Left lobe of liver (tissue), 2 donors: Measurements from ENCODE around the gene LONP1. TPM values are rescaled to one million over a fixed set of nuclear protein-coding genes. Genes with fewer than 3 reads are reported as not detected.

Experiments
- ATAC-seq: fragments of 200-7000 bp; cut with Tn5 transposase; one replicate; pipeline ENCODE4 v1.9.1; 2020; ENCODE audit warnings: mild to moderate bottlenecking, moderate library complexity
- DNase-seq: peaks from one replicate; pipeline ENCODE4 v3.0.0-alpha.2; 2020; ENCODE audit warnings: low spot score
- total RNA-seq: library from RNA; stranded (reverse); gene quantifications from one replicate; pipeline ENCODE4 v1.2.1, GENCODE V29; 2021
- donor health status: DM: no; HTN: no; CAD: no; lungs with moderate emphysema.
- donor health status: DM: no; HTN: yes; CAD: no.

The LONP1 gene
- total RNA-seq, 1 donor from 2014 or later, result 68.7 TPM

DNA sequence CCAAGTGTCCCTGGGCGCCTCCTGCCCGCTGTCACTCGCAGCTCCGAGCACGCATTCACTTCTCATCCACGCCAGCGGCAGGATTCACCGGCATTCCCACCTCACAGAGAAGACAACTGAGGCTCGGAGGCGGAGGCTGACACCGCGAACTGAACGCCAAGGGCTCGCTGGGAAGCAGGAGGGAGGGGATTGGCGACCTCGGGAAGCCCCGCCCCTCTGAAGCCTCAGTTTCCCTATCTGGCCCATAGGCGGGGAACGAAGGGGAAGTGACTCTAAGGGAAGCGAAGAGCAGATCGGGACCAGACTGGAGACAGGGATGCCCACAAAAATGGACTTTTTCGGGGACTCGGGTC is 39.9 kb downstream of the LONP1 start:
- ATAC-seq, result peak; percentile 1
- no peak for DNase-seq

DNA sequence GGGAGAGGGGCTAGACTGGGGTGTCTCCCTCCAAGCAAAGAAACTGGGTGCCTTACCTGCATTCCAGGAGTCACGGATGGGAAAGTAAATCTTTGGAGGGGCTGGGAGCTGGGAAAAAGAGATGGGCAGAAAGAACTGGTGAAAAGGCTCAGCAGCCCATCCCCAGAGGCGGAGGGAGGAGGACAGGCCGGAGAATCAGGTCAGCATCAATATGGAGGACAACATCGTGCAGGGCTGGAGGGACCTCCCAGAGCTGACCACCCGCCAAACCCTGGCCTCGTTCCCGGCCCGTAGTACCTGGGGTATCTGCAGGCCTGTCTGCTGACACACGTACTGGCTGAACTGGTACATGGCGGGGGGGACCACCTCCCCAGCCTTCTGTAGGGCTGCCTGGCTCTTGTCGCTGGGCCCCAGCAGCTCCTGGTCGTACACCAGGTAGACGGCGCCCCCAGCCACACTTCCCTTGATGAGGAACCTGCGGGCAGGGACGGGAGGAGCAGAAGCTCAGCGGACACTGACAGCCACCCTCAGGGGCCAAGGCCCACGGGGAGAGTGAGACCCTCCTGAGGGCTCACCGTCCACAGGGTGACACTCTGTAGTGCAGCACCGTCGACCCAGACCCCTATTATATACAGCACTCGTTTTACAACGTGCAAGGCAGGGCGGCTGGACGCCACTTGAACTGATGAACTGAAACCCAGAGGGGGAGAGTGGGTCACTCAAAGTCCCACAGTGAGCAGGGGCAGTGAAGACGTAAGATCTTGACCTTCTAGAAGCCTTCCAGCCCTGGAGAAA is 40.5 kb downstream of the LONP1 start:
- no peak for ATAC-seq

DNA sequence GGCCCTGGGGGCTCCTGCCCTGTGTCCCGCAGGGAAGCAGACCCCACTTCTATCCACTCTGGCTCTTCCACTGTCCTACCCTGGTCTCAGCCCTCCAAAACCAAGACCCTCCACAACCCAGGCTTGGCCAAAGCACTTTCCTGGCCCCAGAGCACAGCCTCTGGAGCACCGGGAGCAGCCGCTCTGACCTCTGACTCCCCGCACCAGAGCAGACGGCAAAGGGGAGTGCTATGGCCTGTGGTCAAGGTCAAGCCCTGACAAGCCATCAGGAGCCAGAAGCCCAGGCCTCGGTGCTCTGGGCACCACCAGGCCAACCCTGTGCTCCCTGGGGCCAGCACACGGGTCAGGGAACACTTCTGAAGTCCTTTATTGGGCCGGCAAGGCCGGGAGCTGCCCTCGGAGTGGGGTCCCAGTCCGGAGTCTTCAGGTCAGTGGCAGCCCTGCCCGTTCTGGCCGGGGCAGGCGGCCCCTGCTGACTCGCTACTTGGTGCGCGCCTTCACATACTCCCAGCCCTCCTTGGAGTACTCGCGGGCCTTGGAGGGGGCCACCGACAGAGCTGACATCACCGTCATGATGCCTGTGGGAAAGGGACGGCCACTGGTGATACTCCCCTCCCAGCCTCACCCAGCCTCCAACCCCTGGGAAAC is 41.8 kb downstream of the LONP1 start:
- DNase-seq (no peak), ATAC-seq (no peak)

More for the DNA sequence above, 40.5 kb downstream of the LONP1 start:
- peak; percentile 54 for DNase-seq

DNA sequence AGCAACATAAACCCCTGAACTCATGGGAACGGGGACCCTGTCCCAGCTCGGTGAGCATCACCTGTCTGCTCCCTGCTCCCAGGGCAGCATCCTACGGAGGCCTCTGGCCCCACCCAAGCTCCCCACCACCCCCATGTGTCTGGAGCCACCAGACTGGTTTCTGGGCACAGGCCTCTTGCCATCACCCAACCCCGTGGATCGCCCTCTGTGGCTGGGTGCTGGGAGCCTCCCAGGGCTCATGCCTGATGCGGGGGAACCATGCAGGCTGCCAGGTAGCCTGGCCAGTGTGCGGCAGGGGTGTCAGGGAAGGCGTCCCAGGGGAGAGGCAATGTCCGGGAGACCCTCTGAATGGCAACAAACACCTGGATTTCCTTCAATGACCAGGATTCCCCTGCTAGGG is 42.4 kb downstream of the LONP1 start:
- DNase-seq (no peak), ATAC-seq (no peak)

DNA sequence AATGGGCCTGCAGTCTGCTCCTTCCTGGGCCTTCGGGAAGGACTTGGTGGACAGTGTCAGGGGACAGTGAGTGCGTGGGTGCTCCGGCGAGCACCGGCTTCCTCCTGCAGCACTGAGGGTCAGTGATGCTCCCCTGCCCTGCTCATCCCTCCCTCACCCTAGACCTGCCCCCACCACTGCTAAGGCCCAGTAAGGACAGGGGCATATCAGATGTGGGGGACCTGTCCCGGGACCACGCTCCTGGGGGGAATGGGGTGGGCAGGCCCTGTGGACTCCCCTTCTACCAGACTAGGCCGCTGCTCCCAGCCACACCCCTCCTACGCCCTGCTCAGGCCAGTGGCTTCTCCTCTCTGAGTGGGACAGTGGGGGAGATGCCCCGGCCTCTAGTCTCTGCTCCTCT is 42.8 kb downstream of the LONP1 start:
- DNase-seq, result no peak
- ATAC-seq, result no peak

DNA sequence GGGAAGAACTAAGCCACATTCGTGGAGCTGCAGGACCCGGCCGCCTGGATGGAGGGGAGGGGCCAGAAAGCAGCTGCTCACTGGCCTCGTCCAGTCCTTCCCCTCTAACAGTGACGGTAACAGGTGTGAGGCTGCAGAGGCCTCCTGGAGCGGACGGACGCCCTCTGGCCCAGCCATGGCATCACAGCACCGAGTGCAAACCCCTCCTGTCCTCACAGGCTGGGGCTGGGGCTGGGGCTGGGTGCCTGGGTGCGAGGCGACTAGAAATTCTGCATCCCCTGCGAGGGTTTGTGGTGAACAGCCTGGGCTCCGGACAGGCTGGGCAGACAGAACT is 43.2 kb downstream of the LONP1 start:
- DNase-seq, result no peak
- no peak for ATAC-seq

DNA sequence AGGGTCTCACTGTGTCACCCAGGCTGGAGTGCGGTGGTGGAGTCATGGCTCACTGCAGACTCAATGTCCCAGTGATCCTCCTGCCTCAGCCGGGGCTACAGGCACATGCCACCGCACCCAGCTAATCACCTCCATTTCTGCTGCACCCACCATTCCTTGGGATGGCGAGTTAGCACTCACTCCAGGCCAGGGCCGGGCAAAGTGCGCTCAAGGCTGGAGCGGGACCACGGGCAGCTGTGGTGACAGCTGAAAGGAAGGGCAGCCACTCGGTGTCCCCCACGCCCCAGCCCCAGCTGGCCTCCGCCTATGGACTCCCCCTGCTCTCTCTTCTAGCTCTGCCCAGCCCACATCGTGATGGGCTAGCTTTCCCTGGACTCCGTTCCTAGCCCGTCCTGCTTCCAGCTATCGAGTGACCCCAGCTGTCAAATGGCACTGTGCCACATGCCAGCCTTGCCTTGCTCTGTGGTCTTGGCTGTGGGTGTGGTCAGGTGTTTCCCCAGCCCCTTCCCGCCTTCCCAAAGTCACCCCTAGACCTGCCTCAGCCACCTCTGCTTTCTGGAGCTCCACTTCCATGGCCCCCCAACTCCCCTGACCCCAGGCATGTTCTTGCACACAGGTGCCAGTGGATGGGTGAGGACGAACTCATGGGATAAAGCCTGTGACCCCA is 43.7 kb downstream of the LONP1 start:
- ATAC-seq (no peak), DNase-seq (no peak)

DNA sequence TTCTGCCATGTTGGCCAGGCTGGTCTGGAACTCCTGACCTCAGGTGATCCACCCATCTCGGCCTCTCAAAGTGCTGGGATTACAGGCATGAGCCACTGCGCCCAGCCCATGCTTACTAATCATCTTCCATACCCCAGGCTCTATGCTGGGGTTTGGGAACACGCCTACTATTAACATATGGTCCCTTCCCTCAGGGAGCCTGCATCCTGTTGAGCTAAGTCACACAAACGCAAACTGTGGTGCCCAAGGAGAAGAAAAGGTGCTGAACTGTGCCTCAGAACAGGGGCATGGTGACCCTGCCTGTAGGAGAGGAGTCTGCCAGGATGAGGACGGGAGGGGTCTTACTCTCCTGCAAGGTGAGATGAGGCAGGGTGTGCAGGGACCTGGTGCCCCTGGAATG is 45.2 kb downstream of the LONP1 start:
- DNase-seq (no peak), ATAC-seq (no peak)

DNA sequence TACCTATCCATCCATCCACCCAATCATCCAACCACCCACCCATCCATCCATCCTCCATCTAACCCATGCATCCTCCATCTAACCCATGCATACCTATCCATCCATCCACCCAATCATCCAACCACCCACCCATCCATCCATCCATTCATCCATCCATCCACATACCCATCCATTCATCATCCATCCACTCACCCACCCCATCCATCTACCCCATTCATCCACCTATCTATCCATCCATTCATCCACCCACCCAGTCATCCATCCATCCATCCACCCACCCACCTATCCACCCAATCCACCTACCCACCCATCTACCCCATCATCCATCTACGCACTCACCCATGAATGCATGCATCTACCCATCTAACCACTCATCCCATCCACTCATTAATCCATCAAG is 46.2 kb downstream of the LONP1 start:
- DNase-seq, result no peak
- no peak for ATAC-seq

DNA sequence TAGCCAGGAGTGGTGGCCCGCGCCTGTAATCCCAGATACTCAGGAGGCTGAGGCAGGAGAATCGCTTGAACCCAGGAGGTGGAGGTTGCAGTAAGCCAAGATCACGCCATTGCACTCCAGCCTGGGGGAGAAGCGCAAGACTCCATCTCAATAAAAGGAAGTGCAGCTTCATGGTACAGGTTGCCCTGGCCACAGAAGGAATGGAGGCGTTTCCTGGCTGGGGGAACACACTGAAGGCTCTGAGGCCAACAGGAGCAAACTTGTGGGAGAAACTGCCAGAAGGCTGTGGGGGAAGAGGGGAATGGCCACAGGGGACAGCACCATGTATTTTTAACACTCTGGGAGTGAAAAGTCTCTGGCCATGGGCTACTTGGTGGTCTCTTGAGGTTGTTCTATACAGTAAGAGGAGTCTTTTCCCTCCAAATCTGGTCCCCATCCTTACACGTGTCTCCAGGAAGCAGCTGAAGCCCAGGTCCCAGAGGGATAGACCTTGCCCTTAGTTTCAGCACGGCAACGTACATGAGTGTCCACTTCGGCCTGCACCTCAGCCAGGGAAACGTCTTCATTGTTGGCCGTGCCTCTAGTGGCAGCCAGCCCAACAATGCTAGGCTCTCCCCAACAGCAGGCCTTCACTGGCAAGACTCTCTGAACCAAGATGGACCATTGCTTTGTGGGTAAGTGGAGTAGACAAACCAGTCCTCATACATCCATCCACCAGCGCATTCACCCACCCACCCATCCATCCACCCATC is 47.1 kb downstream of the LONP1 start:
- DNase-seq (no peak), ATAC-seq (no peak)

DNA sequence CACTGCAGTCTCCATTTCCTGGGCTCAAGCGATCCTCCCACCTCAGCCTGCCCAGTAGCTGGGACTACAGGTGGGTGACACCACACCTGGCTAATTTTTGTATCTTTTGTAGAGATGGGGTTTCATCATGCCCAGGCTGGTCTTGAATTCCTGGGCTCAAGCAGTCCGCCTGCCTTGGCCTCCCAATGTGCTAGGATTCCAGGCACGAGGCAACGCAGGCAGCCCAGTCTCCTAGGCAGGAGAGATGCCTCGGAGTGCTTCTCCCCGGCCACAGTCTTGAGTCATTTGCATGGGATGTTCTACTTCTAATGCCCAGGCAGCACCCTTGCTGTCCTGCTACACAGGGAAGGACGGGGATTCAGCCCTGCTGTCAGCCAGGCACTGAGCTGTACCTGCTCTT is 48.3 kb downstream of the LONP1 start:
- no peak for DNase-seq

DNA sequence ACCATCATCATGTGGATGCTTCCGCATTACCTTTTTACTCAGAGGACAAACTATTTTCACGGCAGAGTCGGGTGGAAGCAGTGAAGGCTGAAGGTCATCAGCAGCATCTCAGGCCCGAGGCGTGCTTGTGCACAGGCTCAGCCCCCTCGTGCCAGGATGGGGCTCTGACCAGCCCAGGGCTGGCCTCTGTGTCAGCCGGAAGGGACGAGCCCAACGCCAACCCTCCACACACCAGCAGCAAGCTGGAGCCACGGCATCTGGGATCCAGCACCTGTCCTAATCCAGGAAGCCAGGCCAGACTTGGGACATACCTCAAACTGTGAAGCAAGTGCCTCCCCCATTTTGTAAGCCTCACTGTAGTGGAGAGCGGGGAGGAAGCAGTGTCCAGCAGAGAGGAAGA is 50.7 kb downstream of the LONP1 start:
- ATAC-seq (no peak), DNase-seq (no peak)

More for the DNA sequence above, 48.3 kb downstream of the LONP1 start:
- no peak for ATAC-seq

DNA sequence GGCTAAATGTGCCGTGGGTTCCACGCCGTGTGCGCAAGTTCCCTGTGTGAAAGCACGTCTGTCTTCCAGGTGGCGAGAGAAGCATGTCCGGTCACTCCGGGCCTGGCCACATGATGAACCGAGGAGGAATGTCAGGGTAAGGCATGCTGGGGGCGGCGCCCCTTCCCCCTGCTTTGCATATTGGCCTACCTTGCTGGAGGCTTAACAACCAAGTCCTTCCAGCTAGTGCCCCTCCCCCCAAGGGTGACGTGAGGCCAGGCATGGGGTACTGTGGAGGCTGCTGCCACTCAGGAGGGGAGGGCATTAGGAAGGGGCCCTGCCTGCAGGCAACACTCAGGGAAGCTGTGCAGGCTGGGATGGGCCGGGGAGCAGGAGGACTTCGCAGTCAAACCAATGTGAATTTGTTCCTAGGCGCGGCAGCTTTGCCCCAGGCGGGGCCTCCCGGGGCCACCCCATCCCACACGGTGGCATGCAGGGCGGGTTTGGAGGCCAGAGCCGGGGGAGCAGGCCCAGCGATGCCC is 52.1 kb downstream of the LONP1 start:
- DNase-seq, result no peak

DNA sequence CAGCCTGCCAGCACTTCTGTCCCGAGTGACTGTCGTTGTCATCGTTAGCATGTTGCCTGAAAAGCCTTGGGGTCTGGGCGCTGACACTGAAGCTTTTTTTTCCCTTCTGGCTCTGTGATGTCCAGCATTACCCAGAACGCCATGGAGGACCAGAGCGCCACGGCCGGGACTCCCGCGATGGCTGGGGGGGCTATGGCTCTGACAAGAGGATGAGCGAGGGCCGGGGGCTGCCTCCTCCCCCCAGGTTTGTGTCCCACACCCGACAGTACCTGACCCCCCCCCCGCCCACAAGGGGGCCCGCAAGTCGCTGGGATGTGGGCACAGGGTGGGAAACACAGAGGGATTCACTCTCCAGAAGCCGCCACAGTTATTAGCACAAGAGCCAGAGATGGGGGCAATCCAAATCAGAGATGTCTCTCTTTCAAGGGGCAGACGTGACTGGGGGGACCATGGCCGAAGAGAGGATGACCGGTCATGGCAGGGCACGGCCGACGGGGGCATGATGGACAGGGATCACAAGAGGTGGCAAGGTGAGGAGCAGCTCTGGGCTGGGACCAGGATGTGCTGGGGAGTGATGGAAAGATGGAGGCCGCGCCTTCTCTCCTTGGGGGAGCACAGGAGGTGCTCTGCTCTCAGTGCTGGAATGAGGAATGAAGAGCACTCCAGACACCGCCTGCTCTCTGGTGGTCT is 52.9 kb downstream of the LONP1 start:
- DNase-seq (no peak), ATAC-seq (no peak)

More for the DNA sequence above, 52.1 kb downstream of the LONP1 start:
- ATAC-seq, result no peak

DNA sequence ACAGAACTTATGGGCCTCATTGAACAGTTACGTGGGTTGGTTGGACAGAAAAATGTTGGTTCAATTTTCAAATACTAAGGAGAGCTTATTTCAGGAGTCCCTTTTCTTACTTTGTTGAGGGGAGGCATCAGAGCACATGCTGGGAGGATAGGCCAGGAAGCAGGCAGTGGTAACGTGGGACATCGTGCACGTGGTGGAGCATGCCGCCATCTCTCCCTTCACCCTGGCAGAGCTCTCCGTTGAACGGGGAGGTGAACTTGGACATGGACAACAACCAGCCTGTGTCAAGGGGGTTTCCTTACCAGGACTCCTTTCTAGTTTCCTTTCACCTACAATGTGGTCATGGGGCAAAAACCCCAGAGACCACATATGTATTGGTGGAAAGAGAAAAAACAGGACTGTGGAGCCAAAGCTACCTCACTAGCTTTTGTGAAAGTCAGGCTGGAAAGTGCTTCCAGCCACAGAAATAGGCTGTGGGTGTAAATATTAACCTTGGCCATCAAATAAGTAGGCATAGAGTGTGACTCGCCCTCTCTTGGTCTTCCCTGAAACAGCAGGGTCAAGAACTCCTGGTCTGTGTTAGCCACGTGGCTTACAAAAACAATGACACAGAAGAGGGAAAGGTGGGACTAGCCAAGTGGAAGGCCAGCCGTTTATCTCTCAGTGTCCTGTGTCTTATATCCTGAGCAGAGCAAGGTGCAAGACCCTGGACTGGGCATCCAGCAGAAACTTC is 54.0 kb downstream of the LONP1 start:
- DNase-seq, result no peak
- ATAC-seq, result peak; percentile 92

DNA sequence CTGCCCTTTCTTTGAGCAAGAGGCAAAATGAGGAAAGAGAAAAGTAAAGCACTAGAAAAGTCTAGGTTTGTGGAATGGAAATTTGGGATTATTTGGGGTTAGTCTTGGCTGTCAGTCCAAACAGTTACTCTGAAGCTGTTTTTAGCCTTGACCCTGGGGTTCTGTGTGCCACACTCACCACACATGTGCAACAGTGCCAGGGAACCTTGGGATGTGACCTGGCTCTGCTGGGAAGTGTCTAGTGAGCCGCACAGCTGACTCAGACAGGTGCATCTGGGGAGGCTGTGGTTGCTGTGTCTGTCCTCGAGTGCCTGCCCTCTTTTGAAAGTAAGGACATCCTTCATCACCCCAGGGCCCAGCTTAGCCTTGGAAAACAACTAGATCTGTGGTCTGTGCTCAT is 55.4 kb downstream of the LONP1 start:
- peak; percentile 39 for ATAC-seq
- no peak for DNase-seq

DNA sequence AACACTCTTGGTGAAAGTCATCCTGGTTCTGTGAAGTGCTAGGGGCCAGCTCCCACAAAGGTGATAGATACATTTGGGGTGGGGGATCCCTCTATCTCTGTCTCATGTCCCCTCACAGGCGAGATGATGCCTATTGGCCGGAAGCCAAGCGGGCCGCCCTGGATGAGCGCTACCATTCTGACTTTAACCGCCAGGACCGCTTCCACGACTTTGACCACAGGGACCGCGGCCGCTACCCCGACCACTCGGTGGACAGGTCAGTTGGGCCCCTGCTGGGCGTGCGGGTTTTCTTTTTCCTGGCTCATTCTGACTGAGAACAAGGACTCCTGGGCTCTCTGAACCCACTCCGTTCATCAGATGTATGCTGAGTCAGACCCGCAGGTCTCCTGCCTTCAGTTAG is 56.0 kb downstream of the LONP1 start:
- no peak for ATAC-seq
- DNase-seq, result no peak

DNA sequence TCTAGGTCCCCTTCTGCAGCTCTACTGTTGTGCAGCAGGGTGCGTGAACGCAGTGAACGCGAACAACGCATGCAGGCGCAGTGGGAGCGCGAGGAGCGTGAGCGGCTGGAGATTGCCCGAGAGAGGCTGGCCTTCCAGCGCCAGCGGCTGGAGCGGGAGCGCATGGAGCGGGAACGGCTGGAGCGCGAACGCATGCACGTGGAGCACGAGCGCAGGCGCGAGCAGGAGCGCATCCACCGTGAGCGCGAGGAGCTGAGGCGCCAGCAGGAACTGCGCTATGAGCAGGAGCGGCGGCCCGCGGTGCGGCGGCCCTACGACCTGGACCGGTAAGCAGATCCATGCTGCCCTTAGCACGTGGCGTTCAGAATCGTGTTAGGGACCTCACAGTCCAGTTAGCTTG is 58.5 kb downstream of the LONP1 start:
- DNase-seq, result no peak
- ATAC-seq, result no peak

DNA sequence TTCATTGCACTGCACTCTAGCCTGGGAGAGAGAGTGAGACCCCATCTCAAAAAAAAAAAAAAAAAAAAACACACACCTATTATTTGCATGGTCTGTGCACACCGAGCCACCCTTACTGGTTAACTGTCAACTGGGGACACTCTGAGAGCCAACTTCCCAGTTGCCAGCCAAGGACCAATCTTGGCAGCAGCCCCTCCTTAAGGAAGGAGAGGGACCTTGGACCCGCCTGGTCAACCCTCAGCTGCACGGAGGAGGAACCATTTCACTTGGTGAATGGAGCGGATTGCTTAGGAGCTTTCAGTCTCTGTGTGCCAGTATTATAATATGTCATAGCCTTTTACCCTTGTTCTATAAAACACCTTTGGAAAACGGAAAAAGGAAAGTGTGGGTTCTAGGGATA is 64.5 kb downstream of the LONP1 start:
- no peak for DNase-seq
- ATAC-seq, result no peak

DNA sequence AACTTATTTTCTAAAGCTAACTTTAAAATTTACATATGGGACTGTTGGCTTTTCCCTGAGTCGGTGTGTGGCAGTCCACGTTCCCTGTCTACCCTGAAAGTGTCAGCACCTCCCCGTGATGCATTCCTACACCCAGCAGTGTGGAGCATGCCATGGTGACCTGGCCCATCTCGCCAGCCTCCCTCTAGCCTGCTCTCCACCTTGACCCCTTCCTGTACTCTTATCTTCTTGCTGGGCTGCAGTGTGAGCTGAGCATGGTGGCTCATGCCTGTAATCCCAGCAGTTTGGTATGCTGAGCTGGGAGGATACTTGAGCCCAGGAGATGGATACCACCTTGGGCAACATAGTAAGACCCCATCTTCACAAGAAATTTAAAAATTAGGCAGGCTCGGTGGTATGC is 65.0 kb downstream of the LONP1 start:
- ATAC-seq (no peak), DNase-seq (no peak)
